SK-N-SH (cell line): Measurements from ENCODE around the gene PALM2AKAP2.

Experiments
- CTCF ChIP-seq: fragments of 200-600 bp; sonication (generic); IDR thresholded peaks from 2 replicates; pipeline ENCODE4 v1.6.1; 2017; ENCODE audit warnings: antibody characterized with exemption, mild to moderate bottlenecking, moderate library complexity
- RFX5 ChIP-seq: IDR thresholded peaks from 2 replicates; pipeline ENCODE4 v1.6.1; 2012; ENCODE audit warnings: mild to moderate bottlenecking, improper control_type of control experiment, low read length

DNA sequence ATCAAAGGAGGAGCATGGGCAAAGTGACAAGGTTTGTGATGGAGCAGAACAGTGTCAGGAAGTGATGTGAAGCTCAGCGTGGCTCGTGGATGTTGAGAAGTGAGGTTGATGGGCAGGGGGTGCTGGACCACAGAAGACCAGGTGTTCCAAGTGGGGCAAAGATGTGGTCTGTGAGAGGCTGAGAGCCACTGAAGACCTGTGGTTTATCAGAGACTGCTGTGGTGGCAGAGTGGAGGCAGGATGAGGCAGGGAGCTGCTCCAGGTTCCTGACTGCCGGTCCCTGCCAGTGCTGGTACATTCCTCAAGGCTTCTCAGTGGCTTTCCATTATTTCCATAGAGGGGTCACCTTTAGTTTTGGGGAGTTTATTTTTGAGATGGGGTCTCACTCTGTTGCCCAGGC, 19.1 kb downstream of the PALM2AKAP2 start:
- no peak for TF ChIP-seq CTCF
- TF ChIP-seq RFX5, result no peak
